IMR-90 (cell line): ENCODE measurements around the gene VPS52. TPM values are rescaled to one million over a fixed set of nuclear protein-coding genes. Genes with fewer than 3 reads are reported as not detected.

Experiments used
- ATAC-seq: fragments of 200-7000 bp; cut with Tn5 transposase; 2 replicates; pipeline ENCODE4 v1.9.1; 2020; ENCODE audit warnings: low read depth, mild to moderate bottlenecking, moderate library complexity
- Bru-seq: library from RNA; stranded (reverse); fragments of 400-500 nt; gene quantifications from one replicate; lab custom pipeline; 2021; lab: Mats Ljungman, UMichigan
- BruChase-seq, 2 experiments: library from RNA; stranded (reverse); fragments of 400-500 nt; gene quantifications; one replicate each; lab custom pipeline; 2021; lab: Mats Ljungman, UMichigan
- BruUV-seq: library from RNA; stranded (reverse); fragments of 400-500 nt; replicated peaks from 2 replicates; lab custom pipeline; 2021; lab: Mats Ljungman, UMichigan
- CTCF ChIA-PET: fragments of 300-600 bp; formaldehyde crosslinking; extraction: SDS; loops from one replicate; lab custom pipeline; 2021; ENCODE audit warnings: antibody characterized with exemption; lab: Yijun Ruan, JAX
- POLR2A ChIA-PET: fragments of 300-600 bp; sonication (Branson Sonifier 250); formaldehyde crosslinking; loops from one replicate; lab custom pipeline; 2022; ENCODE audit warnings: antibody characterized with exemption; ENCODE audit not compliant: unreplicated experiment; lab: Charles Lee
- DNase-seq: peaks from one replicate; pipeline ENCODE4 v3.0.0; 2013
- H2AFZ ChIP-seq: replicated peaks from 2 replicates; pipeline ENCODE3; 2013; ENCODE audit warnings: low read length, mild to moderate bottlenecking; ENCODE audit not compliant: poor library complexity
- H2AK5ac ChIP-seq: 2 replicates; pipeline ENCODE4 v1.6.1; 2013; ENCODE audit warnings: low read depth, low read length, inconsistent platforms
- H2AK9ac ChIP-seq: replicated peaks from 2 replicates; pipeline ENCODE3; 2013; ENCODE audit warnings: mild to moderate bottlenecking, low read depth, low read length, moderate library complexity; ENCODE audit not compliant: poor library complexity
- H2BK120ac ChIP-seq: 2 replicates; pipeline ENCODE4 v1.6.1; 2013; ENCODE audit warnings: low read depth, low read length, inconsistent platforms
- H2BK15ac ChIP-seq: 3 replicates; pipeline ENCODE4 v1.6.1; 2013; ENCODE audit warnings: low read depth, low read length, inconsistent platforms
- H2BK20ac ChIP-seq: 2 replicates; pipeline ENCODE4 v1.6.1; 2013; ENCODE audit warnings: low read depth, mild to moderate bottlenecking, inconsistent platforms, low read length, moderate library complexity
- H2BK5ac ChIP-seq: 2 replicates; pipeline ENCODE4 v1.6.1; 2013; ENCODE audit warnings: mild to moderate bottlenecking, low read depth, low read length, inconsistent platforms; ENCODE audit not compliant: poor library complexity, severe bottlenecking
- H3K14ac ChIP-seq: replicated peaks from 2 replicates; pipeline ENCODE4 v1.6.1; 2013; ENCODE audit warnings: low read depth, low read length, inconsistent platforms
- H3K18ac ChIP-seq: 2 replicates; pipeline ENCODE4 v1.6.1; 2013; ENCODE audit warnings: low read depth, low read length, control low read depth
- H3K23ac ChIP-seq: 2 replicates; pipeline ENCODE4 v1.6.1; 2013; ENCODE audit warnings: low read depth, low read length, inconsistent platforms
- H3K27ac ChIP-seq: 2 replicates; pipeline ENCODE4 v1.5.1; 2013; ENCODE audit warnings: mild to moderate bottlenecking, control low read depth, low read length; ENCODE audit not compliant: insufficient read depth
- H3K27me3 ChIP-seq: 2 replicates; pipeline ENCODE4 v1.6.1; 2013; ENCODE audit warnings: low read length; ENCODE audit not compliant: control insufficient read depth, insufficient read depth
- H3K36me3 ChIP-seq: 2 replicates; pipeline ENCODE4 v1.6.1; 2013; ENCODE audit warnings: low read length, mixed read lengths; ENCODE audit not compliant: control insufficient read depth, insufficient read depth
- H3K4ac ChIP-seq: 2 replicates; pipeline ENCODE4 v1.6.1; 2013; ENCODE audit warnings: low read depth, low read length, inconsistent platforms
- H3K4me1 ChIP-seq: 2 replicates; pipeline ENCODE4 v1.6.1; 2013; ENCODE audit warnings: low read length, mixed read lengths; ENCODE audit not compliant: control insufficient read depth, insufficient read depth
- H3K4me2 ChIP-seq: 2 replicates; pipeline ENCODE4 v1.6.1; 2013; ENCODE audit warnings: low read depth, mild to moderate bottlenecking, control low read depth, low read length, moderate library complexity
- H3K4me3 ChIP-seq: 2 replicates; pipeline ENCODE4 v1.5.1; 2013; ENCODE audit warnings: low read depth, mild to moderate bottlenecking, control low read depth, low read length, moderate library complexity; ENCODE audit not compliant: insufficient read depth
- H3K56ac ChIP-seq: 2 replicates; pipeline ENCODE4 v1.6.1; 2013; ENCODE audit warnings: low read length, inconsistent platforms; ENCODE audit not compliant: insufficient read depth; ENCODE audit errors: extremely low read depth
- H3K79me1 ChIP-seq, 2 experiments: 2 replicates each; pipeline ENCODE4 v1.6.1; 2013; ENCODE audit warnings: low read length in 2 of 2, inconsistent platforms in 1 of 2, low read depth in 1 of 2
- H3K9ac ChIP-seq: 2 replicates; pipeline ENCODE4 v1.6.1; 2013; ENCODE audit warnings: low read depth, low read length, control low read depth
- H3K9me1 ChIP-seq: 2 replicates; pipeline ENCODE4 v1.6.1; 2013; ENCODE audit warnings: low read length, inconsistent platforms; ENCODE audit not compliant: insufficient read depth
- H3K9me3 ChIP-seq: 2 replicates; pipeline ENCODE4 v1.6.1; 2013; ENCODE audit warnings: low read length; ENCODE audit not compliant: control insufficient read depth, insufficient read depth
- H4K20me1 ChIP-seq: 2 replicates; pipeline ENCODE4 v1.6.1; 2013; ENCODE audit warnings: low read length, inconsistent platforms; ENCODE audit not compliant: insufficient read depth
- H4K5ac ChIP-seq: 2 replicates; pipeline ENCODE4 v1.6.1; 2013; ENCODE audit warnings: mild to moderate bottlenecking, low read depth, low read length, control low read depth
- H4K8ac ChIP-seq, 2 experiments: 2 replicates each; pipeline ENCODE4 v1.6.1; 2013; ENCODE audit warnings: low read depth in 2 of 2, low read length in 2 of 2, control low read depth in 1 of 2, inconsistent platforms in 1 of 2
- H4K91ac ChIP-seq: 2 replicates; pipeline ENCODE4 v1.6.1; 2013; ENCODE audit warnings: low read depth, low read length, inconsistent platforms; ENCODE audit not compliant: insufficient read depth
- CEBPB ChIP-seq: IDR thresholded peaks from 2 replicates; pipeline ENCODE4 v1.6.1; 2012; ENCODE audit warnings: low read depth, low read length, improper control_type of control experiment
- CHD1 ChIP-seq: IDR thresholded peaks from 2 replicates; pipeline ENCODE4 v1.6.1; 2012; ENCODE audit warnings: low read depth, low read length, improper control_type of control experiment
- FOS ChIP-seq: fragments of 150-350 bp; IDR thresholded peaks from 2 replicates; pipeline ENCODE4 v1.6.1; 2016; ENCODE audit warnings: low read depth, low read length
- MAFK ChIP-seq: IDR thresholded peaks from 2 replicates; pipeline ENCODE4 v1.6.1; 2012; ENCODE audit warnings: low read depth, low read length, improper control_type of control experiment
- MAZ ChIP-seq: IDR thresholded peaks from 2 replicates; pipeline ENCODE4 v1.6.1; 2012; ENCODE audit warnings: low read depth, mild to moderate bottlenecking, low read length, improper control_type of control experiment, moderate library complexity, borderline replicate concordance
- MXI1 ChIP-seq: IDR thresholded peaks from 2 replicates; pipeline ENCODE4 v1.6.1; 2012; ENCODE audit warnings: low read depth, mild to moderate bottlenecking, low read length, moderate library complexity, borderline replicate concordance
- POLR2A ChIP-seq: IDR thresholded peaks from 2 replicates; pipeline ENCODE4 v1.6.1; 2012; ENCODE audit warnings: mild to moderate bottlenecking, low read depth, low read length
- RAD21 ChIP-seq: IDR thresholded peaks from 2 replicates; pipeline ENCODE4 v1.6.1; 2012; ENCODE audit warnings: low read length, improper control_type of control experiment
- RFX5 ChIP-seq: IDR thresholded peaks from 2 replicates; pipeline ENCODE4 v1.8.0; 2012; ENCODE audit warnings: low read depth, mild to moderate bottlenecking, low read length, moderate library complexity
- SMC3 ChIP-seq: fragments of 150-350 bp; IDR thresholded peaks from 2 replicates; pipeline ENCODE4 v1.6.1; 2016; ENCODE audit warnings: low read depth, mild to moderate bottlenecking, antibody characterized with exemption, low read length, moderate library complexity
- WGBS, 2 experiments: methylation state at CpG; one replicate each; pipeline versions ENCODE4 v1.1.5 to v1.1.7; 2013; ENCODE audit warnings: missing lambda C conversion rate in 2 of 2; ENCODE audit not compliant: insufficient read length in 1 of 2; ENCODE audit errors: extremely low coverage in 2 of 2; 5-methylcytosine and 5-hydroxymethylcytosine counted together
- dilution Hi-C: fragments of 300-500 bp; cut with HindIII; formaldehyde crosslinking; loops from one replicate; pipeline ENCODE4 v1.14.3; 2018; ENCODE audit warnings: low sequenced_read_pairs; ENCODE audit not compliant: unreplicated experiment
- in situ Hi-C: fragments of 300-500 bp; cut with MboI; formaldehyde crosslinking; loops from 3 replicates; pipeline ENCODE4 v1.14.3; 2019; ENCODE audit warnings: low sequenced_read_pairs, inconsistent platforms, mixed read lengths
- intact Hi-C: fragments of 100-400 bp; cut with micrococcal nuclease; formaldehyde crosslinking; loops from 2 replicates; pipeline ENCODE4 v1.10.0; 2022
- long read RNA-seq: library from polyadenylated mRNA; unstranded; transcript quantifications from one replicate; pipeline ENCODE4 v2.0.0, GENCODE V29; 2021; ENCODE audit not compliant: unreplicated experiment
- polyA plus RNA-seq, 3 experiments: library from polyadenylated mRNA; depleted of rRNA; stranded (reverse); fragments of >200 nt; gene quantifications; 2 replicates each; pipeline ENCODE4 v1.2.3, GENCODE V29; 2012; ENCODE audit warnings: low replicate concordance in 1 of 3
- total RNA-seq: library from RNA; depleted of rRNA; stranded (reverse); fragments of >200 nt; gene quantifications from 2 replicates; pipeline ENCODE4 v1.2.3, GENCODE V29; 2012; rRNA removed

Gene VPS52
- total RNA-seq = 26.4 and 29.8 TPM in 2 replicates
- polyA plus RNA-seq (2012; rRNA removed) = 54.6 and 57.8 TPM in 2 replicates
- polyA plus RNA-seq (2012; cell fraction: cytosol; rRNA removed) = 20.9 and 36.7 TPM in 2 replicates
- 189 and 280 TPM in 2 replicates for polyA plus RNA-seq (2012; cell fraction: nucleus; rRNA removed; ENCODE audit: low replicate concordance)
- percentile 68 among the genes with signal in this experiment for Bru-seq, nascent RNA
- BruChase-seq, experiment 1, labeled RNA remaining after a 6-hour chase = percentile 77 among the genes with signal in this experiment
- percentile 69 among the genes with signal in this experiment for BruChase-seq, experiment 2, labeled RNA remaining after a 2-hour chase
- long read RNA-seq, transcript VPS52-212 (20 exons, 2,960 nt) = major isoform, 6 of 19 reads
- long read RNA-seq, partial matches to known transcripts = 2 of 19 reads
- long read RNA-seq, other reads (novel, unspliced or antisense) = 11 of 19 reads

- peaks cover 13% of the 10 kb centered on the region for H3K4me1 ChIP-seq
- peak within 1 kb of the TSS; percentile 95 for H3K14ac ChIP-seq
- peak within 1 kb of the TSS; percentile 98 for H2AK5ac ChIP-seq
- 0% methylated on average over 16 of the region's 48 CpGs; no CpG with 5 or more reads in 1 of the 2 experiments for WGBS, 2 experiments
- H2AK9ac ChIP-seq = peak within 1 kb of the TSS; percentile 99
- H3K23ac ChIP-seq = peak within 1 kb of the TSS; percentile 96
- H2BK15ac ChIP-seq = peak within 1 kb of the TSS; percentile 91; the same call in 1 of the 3 replicates
- H3K4me3 ChIP-seq = peak within 1 kb of the TSS; percentile 71
- peak within 1 kb of the TSS; percentile 98 for H4K91ac ChIP-seq
- intact Hi-C loops = no loop called here
- H2BK5ac ChIP-seq = peak within 1 kb of the TSS; percentile 92
- H4K8ac ChIP-seq = peak within 1 kb of the TSS; percentile 99
- peak within 1 kb of the TSS; percentile 89 for H3K27ac ChIP-seq
- no peaks in the 10 kb centered on the region for H3K9me3 ChIP-seq
- no peaks in the 10 kb centered on the region for H3K27me3 ChIP-seq
- peaks cover 9% of the 10 kb centered on the region for H3K9me1 ChIP-seq
- peak within 1 kb of the TSS; percentile 97 for H2BK120ac ChIP-seq
- peak within 1 kb of the TSS; percentile 100 for H3K56ac ChIP-seq
- peak within 1 kb of the TSS; percentile 84 for H3K4me2 ChIP-seq
- H3K4ac ChIP-seq = peak within 1 kb of the TSS; percentile 95
- peaks cover 28 to 60% of the 10 kb centered on the region in 2 experiments for H3K79me1 ChIP-seq
- H3K36me3 ChIP-seq = peaks cover 59% of the 10 kb centered on the region
- POLR2A ChIA-PET = interaction anchor here (0.5 to 1.2 kb wide), 4 partner anchors 9 to 64 kb away, joined by 3 to 7 read pairs (median 4); partner anchors contain the start of gene RING1
- peaks cover 48% of the 10 kb centered on the region for H4K20me1 ChIP-seq
- peak within 1 kb of the TSS; percentile 85 for H3K18ac ChIP-seq
- ATAC-seq = peak; percentile 81
- TF ChIP-seq CEBPB (no peak), POLR2A (peak; percentile 99), CHD1 (0 out of 2 replicates have a peak, but pooled peaks have one; percentile 57), RFX5 (0 out of 2 replicates have a peak, but pooled peaks have one; percentile 55), MAFK (no peak), MXI1 (peak; percentile 96), SMC3 (0 out of 2 replicates have a peak, but pooled peaks have one; percentile 0), MAZ (peak; percentile 37; the same call in 1 of the 2 replicates), FOS (no peak), RAD21 (no peak)
- H4K5ac ChIP-seq = peak within 1 kb of the TSS; percentile 94
- CTCF ChIA-PET = no interaction called here
- peak within 1 kb of the TSS; percentile 98 for H2AFZ ChIP-seq
- peak; percentile 100 for DNase-seq
- peak within 1 kb of the TSS; percentile 95 for H3K9ac ChIP-seq
- BruUV-seq = no TSS peak
- dilution Hi-C loops = no loop called here
- in situ Hi-C loops = no loop called here
- peak within 1 kb of the TSS; percentile 94 for H2BK20ac ChIP-seq
Measured at GRCh38 chr6:33271468-33272274, at the start of gene VPS52, which contains the start of gene RPS18. TSS of gene VPS52 (minus strand) at chr6:33271876. CDS start at chr6:33271675, 201 bp downstream. TSS of gene RPS18 (plus strand) at chr6:33272075. CDS start at chr6:33272120, 45 bp downstream.
